ENCODE results near the gene ZNF496.
"Not testable (repeated sequence)": the region's sequence is repeated elsewhere in the genome, so short reads cannot be mapped to it uniquely, and the experiment has no call there.

The ZNF496 gene

DNA sequence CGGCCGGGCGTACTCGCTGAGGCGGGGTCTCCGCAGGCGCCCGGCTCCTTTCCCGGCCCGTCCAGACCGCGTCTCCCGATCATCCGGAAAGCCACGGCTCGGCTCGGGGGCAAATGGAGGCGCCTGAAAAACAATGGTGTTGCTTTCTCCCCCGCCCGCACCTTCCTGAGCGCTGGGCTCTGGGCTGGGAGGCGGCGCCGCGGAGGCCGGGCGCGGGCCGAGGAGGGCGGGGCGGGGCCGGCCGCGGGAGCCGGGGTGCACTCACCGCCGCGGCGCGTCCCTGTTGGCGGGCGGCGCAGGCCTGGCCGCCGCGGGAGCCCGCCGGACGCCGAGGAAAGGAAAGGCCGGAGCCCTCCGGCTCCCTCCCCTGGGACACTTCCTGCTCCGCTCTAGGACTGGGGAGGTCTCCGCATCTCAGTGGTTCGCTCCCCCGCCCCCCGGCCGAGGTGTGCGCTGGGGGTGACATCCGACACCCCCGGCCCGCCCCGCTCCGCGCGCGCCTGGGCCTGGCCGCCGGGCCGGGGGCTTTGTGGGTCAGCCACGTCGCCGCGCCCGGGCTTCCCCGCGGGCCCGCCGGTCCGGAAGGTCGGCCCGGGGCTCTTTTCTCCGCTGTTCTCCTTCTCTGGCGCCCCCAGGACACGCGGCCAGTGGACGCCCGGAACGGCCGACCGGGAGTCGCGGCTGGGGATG is at the start of gene ZNF496:
Gene ZNF496, minus strand, starts transcription at position 343 of the 690 bp plus-strand sequence. CDS start 2,289 bp downstream, outside the sequence.
- peak; percentile 45 for DNase-seq

DNA sequence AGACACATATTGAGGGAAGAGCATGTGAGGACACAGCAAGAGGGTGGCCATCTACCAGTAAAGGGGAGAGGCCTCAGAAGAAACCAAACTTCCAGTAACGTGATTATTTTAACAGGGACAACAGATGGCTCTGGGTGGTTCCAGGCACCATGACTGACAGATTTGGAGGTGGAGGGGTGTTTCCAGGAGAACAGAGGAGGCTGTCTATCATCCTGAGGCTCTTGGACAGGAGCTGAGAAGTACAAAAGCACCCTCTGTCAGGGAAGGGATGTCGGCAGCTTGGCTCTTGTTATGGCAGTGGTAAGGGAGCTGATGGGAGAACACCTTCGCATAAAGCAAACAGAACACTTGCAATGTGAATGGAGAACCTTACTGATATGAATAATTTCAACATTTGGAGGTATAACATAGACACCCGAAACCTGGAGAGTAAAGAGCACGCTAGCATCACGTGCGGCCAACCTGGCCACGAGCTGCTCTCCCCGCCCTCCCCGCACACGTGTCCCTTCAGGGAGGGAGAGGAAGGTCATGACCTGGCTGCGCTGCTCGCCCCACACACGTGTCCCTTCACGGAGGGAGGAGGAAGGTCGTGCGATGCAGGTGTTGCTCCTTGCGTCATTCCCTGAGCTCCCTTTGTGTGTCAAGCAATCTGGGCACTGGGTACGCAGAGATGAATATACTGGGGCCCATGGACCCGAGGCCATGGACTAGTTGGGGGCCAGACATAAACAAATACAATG is 46.8 kb upstream of the ZNF496 start:
- no peak for DNase-seq

DNA sequence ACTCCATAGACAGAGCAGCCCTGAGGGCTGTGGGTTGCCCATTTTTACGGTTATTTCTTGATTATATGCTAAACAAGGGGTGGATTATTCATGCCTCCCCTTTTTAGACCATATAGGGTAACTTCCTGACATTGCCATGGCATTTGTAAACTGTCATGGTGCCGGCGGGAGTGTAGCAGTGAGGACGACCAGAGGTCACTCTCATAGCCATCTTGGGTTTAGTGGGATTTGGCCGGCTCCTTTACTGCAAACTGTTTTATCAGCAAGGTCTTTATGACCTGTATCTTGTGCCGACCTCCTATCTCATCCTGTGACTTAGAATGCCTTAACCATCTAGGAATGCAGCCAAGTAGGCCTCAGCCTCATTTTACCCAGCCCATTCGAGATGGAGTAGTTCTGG is 46.0 kb upstream of the ZNF496 start:
- not testable (repeated sequence) for DNase-seq

DNA sequence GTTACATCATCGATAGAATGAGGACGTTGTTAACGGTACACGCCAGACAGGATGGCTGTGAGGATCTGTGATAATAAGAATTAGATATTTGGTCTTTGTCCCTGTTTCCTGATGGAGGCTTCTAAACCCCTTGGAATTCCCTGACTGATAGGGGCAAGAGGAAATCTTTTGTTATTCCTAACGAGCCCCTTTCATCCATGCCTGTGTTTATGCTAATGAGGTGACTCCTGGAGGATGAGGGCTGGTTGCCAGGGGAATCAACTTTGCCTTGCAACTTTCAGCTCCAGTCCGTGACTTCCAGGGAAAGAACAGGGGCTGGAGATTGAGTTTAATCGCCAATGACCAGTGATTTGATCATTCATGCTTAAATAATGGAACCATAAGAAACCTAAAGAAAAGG is 45.0 kb upstream of the ZNF496 start:
- DNase-seq, result no peak

DNA sequence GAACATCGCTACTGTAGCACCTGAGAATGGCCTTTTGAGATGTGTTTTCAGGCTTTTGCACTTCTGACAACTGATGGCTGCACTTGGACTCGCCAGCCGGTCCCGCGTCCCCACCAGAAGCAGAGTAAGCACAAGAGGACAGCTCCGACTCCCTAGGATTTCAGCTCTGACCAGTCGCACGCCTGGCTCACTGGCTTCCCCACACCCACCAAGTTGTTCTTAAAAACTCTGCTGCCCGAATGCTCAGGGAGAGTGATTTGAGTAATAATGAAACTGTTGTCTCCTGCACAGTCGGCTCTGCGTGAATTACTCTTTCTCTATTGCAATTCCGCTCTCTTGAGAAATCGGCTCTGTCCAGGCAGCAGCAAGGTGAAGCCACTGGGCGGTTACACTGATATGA is 44.1 kb upstream of the ZNF496 start:
- no peak for DNase-seq

DNA sequence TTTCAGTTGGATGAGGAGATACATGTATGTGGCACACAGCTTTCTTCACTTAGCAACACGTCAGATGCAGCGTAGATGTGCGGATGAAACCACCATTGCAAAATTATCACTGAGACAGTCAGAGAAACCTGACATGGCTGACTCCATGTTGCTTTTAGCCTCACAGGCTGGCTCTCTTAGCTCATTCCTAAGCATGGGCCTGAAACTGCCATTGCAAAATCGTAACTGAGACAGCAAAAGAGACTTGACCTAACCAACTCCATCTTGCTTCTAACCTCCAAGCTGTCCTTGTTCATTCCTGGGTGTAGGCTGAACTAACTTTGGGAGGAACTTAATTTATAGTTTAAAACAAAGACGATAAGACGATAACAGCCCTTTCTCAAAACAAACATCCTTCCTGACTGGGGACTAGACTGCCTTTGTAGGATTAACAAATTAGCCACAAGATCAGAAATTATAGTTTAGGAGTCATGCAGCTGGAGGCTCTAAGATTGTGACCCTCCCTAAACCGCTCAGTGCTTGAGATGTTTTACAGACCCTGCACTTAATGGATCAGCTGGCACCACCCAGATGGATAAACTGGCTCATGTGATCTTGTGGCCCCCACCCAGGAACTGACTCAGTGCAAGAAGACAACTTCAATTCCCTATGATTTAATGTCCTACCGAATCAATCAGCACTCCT is 43.1 kb upstream of the ZNF496 start:
- DNase-seq, result not testable (repeated sequence)

DNA sequence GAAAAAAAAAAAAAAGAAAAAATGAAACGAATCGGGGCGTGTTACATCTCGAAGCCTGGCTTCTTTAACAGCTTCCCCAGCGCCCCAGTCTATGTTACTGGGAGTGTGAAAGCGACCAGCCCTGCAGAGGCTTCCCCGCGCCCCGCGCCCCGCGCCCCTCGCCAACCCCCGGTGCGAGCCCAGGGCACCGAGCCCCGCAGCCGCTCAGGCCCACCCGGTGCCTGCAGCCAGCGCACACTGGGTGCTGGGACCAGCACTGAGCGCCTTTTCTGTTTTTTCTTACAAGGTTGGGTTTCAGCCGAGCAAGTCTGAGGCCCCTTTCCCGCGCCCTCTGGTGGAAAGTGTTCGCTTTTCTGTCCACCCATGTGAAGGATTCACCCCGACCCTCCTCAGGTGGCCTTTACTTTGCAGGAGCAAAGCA is 42.1 kb upstream of the ZNF496 start:
- no peak for DNase-seq

DNA sequence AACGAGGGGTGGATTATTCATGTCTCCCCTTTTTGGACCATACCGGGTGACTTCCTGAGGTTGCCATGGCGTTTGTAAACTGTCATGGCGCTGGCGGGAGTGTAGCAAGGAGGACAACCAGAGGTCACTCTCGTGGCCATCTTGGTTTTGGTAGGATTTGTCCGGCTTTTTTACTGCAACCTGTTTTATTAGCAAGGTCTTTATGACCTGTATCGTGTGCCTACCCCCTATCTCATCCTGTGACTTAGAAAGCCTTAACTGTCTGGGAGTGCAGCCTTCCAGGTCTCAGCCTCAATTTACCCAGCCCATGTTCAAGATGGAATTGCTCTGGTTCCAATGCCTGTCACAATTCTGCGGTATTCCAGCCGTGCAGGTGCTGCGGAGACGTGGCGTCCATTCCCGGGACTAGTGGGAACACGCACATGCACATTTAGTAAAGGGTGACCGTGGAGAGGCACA is 40.2 kb upstream of the ZNF496 start:
- DNase-seq, result no peak

DNA sequence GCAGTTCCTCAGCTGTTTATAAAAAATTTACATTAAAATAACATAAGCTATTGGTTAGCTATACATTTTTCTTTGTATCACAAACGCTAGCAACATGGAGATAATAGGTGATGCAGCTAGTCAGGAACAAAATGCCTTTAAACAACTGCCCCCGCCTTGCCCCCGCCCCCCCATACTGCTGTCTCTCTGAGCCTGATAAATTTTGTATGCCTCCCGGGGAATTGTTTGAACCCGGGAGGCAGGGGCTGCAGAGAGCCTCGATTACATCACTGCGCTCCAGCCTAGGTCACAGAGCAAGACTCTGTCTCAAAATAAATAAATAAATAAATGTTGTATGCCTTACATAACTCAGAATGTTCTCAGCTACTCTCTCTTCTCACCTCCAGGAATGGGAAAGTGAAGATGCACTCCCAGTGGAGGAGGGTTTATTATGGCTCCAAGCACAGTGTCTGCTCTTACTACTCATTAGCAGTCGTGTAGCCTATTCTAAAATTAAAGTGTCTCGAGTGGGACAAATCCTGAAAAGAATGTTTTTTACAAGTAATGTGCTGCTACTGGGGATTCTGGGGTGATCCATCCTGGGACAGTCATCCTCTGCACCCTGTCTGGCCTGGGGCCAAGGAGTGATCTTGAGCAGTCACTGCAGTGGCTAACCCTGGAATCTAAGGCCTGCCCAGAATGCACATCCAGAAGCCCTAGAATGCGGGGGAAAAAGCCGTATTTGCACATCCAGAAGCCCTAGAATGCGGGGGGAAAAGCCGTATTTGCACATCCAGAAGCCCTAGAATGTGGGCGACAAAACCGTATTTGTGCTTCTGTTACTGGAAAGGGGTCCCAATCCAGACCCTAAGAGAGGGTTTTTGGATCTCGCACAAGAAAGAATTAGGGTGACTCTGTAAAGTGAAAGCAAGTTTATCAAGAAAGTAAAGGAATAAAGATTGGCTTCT is 39.4 kb upstream of the ZNF496 start:
- no peak for DNase-seq

DNA sequence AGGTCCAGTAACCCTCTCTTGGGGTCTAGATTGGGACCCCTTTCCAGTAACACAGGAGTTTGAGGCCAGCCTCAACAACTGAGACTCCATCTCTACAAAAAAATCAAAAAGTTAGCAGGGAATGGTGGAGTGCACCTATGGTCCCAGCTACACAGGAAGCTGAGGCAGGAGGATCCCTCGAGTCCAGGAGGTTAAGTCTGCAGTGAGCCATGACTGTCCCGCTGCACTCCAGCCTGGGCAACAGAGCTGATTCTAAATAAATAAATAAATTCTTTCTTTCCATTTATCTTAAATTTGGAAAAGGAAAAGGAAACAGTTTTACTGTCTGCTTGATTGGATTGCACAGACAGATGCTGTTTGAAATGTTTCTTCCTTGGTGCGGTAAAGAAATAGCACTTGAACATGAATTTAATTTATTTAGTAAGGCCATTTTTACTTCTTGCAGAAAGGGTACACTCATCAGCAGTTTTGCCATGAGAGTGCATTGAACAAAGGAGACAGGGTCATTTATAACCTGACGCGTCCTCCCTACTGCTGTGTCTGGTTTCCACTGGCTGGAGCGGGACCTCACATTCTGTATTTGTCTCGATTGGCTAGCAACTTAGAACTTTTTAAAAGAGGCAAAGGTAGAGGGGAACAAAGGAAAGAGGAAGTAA is 37.0 kb upstream of the ZNF496 start:
- DNase-seq, result no peak

DNA sequence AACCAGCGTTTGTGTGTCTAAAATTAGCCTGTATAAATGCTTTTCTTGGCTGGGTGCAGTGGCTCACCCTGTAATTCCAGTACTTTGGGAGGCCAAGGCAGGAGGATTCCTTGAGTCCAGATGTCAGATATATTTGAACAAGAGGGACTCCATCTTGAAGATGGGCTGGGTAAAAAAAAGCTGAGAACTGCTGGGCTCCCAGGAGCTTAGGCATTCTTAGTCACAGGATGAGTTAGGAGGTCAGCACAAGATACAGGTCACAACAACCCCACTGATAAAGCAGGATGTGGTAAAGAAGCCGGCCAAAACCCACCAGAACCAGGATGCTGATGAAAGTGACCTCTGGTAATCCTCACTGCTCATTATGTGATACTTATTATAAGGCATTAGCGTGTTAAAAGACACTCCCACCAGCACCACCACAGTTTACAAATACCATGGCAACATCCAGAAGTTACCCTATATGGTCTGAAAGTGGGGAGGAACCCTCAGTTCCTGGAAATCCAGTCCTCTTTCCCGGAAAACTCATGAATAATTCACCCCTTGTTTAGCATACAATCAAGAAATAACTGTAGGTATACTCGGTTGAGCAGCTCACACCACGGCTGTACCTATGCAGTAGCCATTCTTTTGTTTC is 36.2 kb upstream of the ZNF496 start:
- no peak for DNase-seq

DNA sequence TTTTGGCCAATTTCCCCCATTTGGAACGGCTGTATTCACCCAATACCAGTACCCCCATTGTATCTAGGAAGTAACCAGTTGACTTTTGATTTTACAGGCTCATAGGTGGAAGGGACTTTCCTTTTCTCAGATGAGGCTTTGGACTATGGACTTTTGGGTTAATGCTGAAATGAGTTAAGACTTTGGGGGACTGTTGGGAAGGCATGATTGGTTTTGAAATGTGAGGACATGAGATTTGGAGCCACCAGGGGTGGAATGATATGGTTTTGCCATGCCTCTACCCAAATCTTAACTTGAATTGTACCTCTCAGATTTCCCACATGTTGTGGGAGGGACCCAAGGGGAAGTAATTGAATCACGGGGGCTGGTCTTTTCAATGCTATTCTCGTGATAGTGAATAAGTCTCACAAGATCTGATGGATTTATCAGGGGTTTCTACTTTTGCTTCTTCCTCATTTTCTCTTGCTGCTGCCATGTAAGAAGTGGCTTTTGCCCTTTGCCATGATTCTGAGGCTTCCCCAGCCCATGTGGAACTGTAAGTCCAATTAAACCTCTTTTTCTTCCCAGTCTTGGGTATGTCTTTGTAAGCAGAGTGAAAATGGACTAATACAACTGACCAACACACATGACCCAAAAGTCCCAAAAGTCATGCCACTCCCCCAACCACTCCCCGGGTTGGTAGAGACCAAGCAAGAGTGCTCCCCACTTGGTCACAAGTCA is 35.4 kb upstream of the ZNF496 start:
- DNase-seq, result no peak

DNA sequence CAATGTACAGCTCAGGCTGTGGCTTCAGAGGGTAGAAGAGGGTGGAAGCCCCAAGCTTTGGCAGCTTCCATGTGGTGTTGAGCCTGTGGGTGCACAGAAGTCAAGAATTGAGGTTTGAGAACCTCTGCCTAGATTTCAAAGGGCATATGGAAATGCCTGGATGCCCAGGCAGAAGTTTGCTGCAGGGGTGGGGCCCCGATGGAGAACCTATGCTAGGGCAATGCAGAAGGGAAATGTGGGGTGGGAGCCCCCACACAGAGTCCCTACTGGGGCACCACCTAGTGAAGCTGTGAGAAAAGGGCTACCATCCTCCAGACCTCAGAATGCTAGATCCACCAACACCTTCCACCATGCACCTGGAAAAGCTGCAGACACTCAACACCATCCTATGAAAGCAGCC is 34.7 kb upstream of the ZNF496 start:
- not testable (repeated sequence) for DNase-seq

DNA sequence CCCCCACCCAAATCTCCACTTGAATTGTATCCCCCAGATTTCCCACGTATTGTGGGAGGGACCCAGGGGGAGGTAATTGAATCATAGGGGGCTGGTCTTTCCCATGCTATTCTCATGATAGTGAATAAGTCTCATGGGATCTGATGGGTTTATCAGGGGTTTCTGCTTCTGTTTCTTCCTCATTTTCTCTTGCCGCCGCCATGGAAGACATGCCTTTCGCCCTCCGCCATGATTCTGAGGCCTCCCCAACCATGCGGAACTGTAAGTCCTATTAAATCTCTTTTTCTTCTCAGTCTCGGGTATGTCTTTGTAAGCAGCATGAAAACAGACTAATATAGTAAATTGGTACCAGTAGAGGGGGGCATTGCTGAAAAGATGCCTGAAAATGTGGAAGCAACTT is 33.4 kb upstream of the ZNF496 start:
- DNase-seq, result no peak

DNA sequence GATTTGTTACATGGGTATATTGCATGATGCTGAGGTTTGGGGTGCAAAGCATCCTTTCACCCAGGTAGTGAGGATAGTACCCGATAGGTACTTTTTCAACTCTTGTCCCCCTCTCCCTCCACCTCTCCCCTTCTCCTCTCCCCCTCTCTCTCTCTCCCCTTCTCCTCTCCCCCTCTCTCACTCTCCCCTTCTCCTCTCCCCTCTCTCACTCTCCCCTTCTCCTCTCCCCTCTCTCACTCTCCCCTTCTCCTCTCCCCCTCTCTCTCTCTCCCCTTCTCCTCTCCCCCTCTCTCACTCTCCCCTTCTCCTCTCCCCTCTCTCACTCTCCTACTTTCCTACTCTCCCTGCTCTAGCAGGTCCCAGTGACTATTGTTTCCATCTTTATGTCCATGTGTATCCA is 31.3 kb upstream of the ZNF496 start:
- DNase-seq, result not testable (repeated sequence)

DNA sequence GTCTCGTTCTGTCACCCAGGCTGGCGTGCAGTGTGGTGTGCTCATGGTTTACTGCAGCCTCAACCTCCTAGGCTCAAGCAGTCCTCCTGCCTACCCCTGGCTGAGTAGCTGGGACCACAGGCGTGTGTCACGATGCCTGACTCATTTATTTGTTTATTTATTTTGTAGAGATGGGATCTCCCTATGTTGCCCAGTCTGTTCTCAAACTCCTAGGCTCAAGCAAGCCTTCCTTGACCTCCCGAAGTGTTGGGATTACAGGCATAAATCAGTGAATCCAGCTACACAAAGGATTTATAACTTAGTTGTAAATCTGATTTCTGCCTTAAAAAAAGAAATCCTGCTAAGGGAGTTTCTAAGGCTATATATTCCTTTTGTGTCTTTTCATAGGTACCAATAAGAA is 30.5 kb upstream of the ZNF496 start:
- DNase-seq, result no peak

DNA sequence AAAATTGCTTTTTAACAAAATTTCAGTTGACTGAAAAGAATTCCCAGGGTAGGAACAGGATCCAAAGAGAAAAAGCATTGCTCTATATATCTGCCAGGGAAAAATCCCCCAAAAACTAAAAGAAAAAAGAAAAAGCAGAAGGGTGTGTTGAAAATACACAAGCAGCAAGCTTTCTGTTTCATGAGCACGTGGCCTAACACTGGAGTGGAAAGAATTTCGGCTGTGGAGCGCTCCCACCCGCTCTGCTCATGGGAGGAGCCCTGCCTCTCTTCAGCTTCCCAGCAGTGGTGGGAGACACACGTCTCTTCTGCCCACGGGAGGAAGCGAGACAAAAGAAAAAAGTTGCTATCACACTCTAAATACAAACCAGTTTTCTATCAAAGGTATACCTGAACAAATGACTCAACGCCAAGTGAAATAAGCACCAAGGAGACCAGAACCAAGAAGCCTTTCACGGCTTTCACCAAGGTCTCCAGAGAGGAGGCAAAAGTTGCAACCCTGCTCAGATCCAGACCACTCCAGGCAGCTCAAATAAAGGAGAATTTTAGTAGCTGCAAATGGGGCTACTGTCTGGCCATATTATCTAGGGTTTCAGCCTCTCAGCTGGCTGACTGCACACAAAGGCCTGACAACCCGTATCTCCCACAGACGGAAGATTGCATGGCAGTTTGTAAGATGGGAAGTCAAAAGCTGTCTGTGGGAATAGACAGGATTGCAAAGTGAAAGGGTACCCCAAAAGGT is 29.5 kb upstream of the ZNF496 start:
- no peak for DNase-seq

DNA sequence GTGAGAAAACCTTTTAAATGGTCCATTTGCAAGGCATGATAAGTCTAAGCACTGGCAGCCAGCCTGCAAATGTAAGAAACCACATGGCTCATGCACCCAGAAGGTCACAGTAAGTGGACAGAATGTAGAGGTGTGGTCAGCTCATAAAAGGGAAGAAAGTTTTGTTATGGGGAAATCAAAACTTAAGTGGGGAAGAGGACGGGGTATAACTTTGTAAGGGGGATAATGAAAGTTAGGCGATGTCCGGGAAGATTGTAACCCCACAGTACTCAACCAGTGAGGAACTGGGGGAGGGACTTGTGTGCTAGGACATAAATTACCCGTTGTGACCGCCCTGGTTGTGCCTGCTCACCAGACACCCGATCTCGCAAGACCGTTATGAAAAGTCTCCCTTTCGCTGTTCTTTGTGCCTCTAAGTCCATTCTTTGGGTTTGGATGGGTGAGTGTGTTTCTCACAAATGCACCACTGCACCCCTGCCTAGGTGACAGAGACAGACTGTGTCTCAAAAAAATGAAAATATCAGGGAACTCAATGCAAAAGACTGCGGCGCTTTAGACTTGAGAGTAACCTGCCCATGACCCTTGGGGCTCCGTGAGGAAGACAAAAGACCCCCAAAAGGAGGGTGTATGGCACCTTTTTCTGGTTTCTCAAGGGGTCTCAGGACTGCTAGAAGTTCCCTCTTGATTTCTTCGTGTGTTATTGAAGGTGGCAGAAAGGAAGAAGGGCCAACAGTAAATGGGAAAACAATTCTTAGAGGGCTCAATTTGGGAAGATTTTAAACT is 28.6 kb upstream of the ZNF496 start:
- no peak for DNase-seq

DNA sequence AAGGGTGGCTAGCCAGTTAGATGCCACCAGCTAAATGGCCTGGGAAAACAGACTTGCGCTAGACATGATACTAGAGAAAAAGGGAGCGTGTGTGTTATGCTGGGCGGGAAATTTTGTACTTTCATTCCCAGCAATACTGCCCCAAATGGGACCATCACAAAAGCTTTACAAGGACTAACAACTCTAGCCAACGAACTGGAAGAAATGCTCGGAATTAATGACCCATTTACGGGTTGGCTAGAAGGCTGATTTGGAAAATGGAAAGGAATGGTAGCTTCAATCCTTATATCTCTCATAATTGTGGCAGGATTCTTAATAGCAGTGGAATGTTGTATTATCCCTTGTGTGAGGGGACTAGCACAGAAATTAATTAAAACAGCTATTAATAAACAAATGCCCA is 27.9 kb upstream of the ZNF496 start:
- no peak for DNase-seq

All from GF-D8 (cell line).